ENCODE measurements around the gene TET1.
A peak's percentile ranks its signal among the peaks of the same experiment; 100 is the strongest.
"Not testable (repeated sequence)": the region's sequence is repeated elsewhere in the genome, so short reads cannot be mapped to it uniquely, and the experiment has no call there.

Gene TET1

DNA sequence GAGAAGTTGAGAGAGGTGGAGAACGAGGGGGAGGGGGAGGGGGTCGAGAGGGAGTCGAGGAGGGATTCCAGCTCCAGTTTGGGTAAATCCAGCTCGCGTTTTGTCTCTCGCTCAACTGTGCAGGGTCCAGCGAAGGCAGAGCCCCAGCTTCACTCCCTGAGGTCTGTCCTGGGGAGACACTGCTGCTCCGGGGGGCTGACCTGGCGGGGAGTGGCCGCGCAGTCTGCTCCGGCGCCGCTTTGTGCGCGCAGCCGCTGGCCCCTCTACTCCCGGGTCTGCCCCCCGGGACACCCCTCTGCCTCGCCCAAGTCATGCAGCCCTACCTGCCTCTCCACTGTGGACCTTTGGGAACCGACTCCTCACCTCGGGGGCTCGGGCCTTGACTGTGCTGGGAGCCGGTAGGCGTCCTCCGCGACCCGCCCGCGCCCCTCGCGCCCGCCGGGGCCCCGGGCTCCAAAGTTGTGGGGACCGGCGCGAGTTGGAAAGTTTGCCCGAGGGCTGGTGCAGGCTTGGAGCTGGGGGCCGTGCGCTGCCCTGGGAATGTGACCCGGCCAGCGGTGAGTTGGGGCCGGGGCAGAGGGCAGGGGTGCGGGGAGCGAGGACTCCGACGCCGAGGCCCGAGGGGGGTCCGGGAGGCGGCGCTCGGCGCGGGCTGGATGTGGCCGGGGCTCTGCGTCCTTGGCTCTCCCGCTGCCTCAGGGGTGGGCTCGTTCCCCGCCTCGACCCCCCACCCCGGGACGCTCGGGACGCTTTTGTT is at the start of gene TET1:
TSS of gene TET1 (plus strand) at position 152 of the 757 bp plus-strand sequence. CDS start 12,002 bp downstream, outside the sequence.
- DNase-seq (ENCODE audit: low spot score): no peak

DNA sequence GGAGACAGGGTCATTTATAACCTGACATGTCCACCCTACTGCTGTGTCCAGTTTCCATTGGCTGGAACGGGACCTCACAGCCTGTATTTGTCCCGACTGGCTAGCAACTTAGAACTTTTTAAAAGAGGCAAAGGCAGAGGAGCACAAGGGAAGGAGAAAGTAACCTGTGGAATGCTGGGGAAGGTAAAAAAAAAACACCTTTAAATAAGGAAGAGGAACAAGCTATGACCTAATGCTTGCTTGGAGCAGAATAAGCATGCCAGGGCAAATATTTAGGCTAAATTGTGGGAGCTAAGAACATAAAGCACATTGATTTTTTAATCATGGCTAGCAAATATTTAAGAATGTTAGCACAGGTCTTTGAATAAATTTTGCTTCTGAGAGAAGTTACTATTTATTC is 43.9 kb upstream of the TET1 start:
- DNase-seq (ENCODE audit: low spot score): not testable (repeated sequence)

DNA sequence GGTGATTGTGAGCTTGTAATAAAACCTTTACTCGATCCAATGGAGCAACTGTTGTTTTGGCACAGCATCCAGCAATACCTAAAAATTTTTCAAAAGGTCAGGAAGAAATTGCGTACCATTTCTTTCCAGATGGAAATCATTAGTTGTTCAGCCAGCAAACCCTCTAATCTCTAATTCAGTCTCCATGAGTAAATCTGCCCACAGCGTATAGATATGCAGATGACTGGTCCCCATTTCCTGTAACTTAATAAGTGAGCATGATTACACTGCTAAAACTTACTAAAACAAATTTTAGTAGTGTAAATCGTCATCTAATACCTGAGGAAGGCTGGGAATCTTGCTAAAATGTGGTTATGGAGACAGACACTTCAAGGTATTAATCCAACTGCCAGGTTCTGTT is 43.4 kb upstream of the TET1 start:
- DNase-seq (ENCODE audit: low spot score): no peak

DNA sequence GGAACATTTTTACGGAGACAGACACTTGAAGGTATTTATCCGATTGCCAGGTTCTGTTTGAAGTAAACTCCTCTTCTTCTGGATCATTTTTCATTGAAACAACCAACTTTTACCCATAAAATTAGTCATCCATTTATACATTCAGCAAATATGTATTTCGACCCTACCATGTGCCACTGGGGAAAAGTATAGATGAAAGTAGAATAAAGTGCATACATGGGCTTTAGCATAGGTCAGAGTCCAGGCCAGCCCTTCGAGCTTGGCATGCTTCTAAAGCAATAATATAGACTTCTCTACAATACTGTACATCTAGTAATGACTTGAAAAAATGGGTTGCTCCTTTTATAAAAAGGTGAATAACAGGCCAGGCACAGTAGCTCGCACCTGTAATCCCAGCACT is 42.9 kb upstream of the TET1 start:
- no peak for DNase-seq (ENCODE audit: low spot score)

DNA sequence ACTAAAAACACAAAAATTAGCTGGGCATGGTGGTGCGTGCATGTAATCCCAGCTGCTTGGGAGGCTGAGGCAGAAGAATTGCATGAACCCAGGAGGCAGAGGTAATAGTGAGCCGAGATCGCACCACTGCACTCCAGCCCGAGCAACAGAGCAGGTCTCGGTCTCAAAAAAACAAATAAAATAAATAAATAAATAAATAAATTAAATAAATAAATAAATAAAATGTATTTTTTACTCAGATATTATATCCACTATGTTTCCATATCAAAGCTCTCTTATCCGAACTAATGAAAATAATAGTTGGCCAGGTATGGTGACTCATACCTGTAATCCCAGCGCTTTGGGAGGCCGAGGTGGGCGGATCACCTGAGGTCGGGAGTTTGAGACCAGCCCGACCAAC is 41.5 kb upstream of the TET1 start:
- DNase-seq (ENCODE audit: low spot score): not testable (repeated sequence)

DNA sequence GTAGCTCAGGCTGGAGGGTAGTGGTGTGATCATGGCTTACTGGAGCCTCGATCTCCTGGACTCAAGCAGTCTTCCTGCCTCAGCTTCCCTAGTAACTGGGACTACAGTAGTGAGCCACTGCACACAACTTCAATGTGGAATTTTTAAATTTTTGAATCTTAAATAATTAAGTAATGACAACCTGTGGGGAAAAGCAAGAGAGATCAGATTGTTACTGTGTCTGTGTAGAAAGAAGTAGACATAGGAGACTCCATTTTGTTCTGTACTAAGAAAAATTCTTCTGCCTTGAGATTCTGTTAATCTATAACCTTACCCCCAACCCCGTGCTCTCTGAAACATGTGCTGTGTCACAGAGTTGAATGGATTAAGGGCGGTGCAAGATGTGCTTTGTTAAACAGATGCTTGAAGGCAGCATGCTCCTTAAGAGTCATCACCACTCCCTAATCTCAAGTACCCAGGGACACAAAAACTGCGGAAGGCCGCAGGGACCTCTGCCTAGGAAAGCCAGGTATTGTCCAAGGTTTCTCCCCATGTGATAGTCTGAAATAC is 34.6 kb upstream of the TET1 start:
- DNase-seq (ENCODE audit: low spot score): not testable (repeated sequence)

DNA sequence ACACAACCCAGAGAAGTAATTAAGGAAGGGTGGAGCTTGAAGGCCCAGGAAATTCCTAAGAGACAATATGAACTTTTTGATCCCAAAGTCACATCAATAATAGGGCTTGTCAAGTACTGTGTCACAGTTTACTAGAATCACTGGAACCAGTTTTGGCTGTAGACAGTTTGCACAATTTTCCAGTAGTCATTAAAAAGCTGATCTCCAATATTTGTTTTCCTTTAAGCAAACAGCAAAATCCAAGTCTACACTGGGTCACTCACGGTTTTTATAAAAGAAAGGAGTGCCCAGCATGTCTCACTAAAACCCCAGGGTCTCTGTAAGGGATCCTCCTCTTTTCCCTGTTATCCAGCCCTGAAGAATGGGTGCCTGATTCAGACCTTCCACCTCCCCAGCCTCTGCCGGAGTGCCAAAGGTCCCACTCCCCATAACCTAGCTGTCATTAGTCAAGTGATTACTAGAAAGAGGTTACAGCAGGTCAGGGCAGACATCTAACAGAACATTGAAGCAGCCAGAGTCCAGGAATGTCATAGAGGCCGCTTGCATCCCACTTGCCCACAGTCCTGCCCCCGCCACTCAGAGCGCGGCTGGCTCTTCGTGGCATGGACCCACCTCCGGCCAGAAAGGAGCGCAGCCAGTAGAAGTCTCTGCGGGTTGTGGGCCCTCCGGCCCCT is 33.4 kb upstream of the TET1 start:
- DNase-seq (ENCODE audit: low spot score): no peak

DNA sequence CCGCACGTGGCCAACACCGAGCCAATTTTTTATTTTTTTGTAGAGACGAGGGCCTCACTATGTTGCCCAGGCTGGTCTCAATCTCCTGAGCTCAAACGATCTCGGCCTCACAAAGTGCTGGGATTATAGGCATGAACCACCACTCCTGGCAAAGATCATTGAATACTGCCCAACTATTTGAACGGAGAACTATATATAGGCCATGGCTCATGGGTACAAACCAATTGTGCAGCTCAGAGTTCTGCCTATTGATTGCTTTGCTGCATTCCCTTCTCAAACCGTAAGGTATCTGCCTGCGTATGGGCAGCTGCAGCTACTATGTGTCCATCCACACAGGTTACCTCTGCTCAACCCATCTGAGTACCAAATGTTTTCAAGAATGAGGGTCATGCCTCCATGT is 23.2 kb upstream of the TET1 start:
- no peak for DNase-seq (ENCODE audit: low spot score)

DNA sequence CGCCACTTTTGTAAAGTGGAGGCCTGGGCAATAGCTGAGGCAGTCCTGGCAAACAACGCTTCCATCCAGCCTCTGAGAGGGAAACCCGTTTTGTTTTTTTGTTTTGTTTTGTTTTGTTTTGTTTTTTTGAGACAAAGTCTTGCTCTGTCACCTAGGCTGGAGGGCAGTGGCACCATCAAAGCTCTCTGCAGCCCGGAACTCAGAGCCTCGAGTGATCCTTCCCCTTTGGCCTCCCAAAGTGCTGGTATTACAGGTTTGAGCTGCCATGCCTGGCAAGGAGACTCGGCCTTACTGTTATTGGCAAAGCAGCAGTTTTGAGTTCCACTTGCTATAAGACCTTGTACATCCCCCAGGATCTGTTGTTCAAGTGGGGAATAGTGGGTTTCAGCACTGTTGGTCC is 22.3 kb upstream of the TET1 start:
- no peak for DNase-seq (ENCODE audit: low spot score)

DNA sequence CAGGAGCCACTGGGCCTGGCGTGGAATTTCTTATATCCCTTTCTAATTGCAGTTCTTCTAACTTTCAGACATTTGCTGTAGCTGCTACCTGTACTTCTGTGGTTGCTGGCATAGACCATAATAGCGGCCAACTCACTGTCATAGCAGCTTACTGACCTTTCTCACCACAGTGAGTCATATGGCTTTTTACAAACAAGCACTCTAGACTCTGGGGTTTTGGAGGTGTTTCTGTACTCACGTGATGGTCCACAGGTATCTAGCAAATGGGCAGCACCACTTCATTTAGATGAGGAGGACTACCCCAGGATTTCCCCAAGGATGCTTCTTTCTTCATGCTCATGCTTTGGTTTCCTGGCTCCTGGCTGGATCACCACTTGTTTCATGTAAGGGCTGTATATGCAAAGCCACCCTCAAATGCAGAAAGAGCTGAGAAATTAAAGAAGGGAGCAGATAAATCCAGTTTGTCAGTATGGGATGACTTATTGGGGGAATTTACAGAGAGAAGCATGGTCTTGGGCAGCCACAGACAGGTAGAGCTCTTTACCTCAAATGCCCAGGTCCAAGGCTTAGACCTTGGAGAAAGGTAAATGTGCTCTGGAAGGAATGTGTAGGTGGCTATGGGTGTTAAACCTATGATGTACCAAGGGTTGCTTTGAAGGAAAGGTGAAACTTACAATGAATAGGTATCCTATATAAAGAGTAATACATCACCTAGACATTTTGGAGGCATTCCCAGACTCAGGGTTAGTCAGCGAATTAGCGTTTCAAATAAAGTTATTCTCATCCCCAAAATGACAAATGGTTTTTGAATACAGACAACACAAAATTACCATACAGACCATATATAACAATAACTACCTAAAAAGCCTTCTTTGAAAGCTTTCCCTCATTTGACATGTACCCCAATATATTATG is 16.9 kb upstream of the TET1 start:
- DNase-seq (ENCODE audit: low spot score): no peak

DNA sequence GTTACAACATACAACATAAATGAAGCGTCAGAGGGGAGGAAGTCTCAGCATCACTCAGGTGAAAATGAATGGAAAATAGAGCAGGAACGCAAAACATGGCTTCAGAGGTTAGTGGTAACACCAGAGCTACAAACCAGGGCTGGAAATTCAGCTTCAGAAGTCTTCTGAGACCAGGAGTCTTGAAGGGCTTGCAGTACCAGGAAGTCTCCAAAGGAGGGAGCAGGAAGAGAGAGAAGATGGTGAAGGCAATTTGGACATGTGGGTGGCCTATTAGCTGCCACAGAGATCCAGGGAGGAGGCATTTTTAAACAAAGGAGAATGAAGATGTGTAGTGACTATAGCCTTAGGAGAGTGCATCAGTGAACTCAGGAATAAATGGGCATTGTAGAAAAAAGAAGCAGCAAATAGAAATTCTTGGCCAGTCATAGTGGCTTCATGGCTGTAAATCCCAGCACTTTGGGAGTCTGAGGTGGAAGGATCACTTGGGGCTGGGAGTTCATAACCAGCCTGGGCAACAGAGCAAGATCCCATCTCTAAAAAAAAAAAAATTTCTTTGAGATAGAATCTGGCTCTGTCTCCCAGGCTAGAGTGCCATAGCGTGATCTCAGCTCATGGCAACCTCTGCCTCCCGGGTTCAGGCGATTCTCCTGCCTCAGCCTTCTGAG is 9.3 kb upstream of the TET1 start:
- DNase-seq (ENCODE audit: low spot score): peak; percentile 84

DNA sequence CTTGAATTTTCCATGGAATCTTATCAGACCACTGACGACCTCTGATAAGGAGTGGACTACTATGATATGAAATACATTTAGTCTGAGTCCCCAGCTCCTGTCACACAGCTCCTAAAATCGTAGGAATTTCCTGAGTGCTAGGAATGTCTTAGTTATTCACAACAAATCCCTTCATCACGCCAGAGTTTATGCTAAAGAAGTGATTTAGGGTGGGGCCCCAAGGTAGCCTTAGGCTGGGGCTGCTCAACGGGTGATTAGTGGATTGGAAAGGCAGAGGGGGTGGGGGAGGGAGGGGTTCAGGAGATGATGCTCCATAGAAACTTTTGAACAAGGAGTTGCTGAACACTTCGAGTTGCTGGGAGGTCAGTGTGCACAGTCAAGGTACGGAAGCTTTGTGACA is 7.0 kb upstream of the TET1 start:
- no peak for DNase-seq (ENCODE audit: low spot score)

DNA sequence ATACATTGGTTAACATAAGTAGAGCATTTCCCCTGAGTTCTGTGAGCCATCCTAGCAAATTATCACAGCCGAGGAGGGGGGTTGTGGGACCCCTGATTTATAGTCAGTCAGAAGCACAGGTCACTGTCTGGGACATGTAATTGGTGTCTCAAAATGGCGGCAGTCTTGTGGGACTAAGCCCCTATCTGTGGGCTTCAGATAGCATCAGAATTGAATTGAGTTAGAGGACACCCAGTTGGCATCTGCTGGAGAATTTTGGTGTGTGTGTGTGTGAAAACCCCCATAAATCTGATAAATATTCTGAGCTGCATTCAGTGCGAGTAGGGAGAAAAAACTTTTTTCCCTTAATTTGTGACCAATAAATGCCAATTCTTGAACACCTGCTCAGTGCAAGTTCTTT is 6.5 kb upstream of the TET1 start:
- DNase-seq (ENCODE audit: low spot score): no peak

DNA sequence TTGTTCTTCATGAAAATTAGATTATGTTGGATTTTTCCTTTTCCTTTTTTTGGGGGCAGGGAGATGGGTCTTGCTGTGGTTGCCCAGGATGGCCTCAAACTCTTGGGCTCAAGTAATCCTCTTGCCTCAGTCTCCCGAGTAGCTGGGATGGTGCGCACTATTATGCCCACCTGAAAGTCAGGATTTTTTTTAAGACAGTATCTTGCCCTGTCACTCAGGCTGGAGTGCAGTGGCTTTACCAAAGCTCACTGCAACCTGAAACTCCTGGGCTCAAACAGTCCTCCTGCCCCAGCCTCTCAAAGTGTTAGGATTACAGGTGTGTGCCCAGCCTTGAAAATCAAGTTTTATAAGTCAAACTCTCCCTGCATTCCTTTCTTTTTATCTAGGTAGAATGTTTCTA is 1.7 kb upstream of the TET1 start:
- DNase-seq (ENCODE audit: low spot score): no peak

DNA sequence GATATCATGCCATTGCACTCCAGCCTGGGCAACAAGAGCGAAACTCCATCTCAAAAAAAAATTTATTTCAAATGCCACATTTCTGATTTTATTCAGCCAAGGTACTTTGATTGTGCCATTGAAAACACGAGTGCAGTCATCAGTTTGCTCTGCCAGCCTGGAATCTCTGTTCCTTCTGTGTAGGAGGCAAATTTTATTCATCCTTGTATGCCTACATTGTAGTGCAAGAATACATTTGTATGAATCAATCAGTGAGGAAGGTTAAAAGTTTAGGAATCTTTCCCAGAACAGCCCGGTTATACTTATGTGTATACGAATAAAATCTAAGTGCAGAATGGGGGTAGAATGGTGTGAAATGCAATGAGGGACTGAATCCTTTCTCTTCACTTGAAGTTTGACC is 886 bp upstream of the TET1 start:
- DNase-seq (ENCODE audit: low spot score): no peak

DNA sequence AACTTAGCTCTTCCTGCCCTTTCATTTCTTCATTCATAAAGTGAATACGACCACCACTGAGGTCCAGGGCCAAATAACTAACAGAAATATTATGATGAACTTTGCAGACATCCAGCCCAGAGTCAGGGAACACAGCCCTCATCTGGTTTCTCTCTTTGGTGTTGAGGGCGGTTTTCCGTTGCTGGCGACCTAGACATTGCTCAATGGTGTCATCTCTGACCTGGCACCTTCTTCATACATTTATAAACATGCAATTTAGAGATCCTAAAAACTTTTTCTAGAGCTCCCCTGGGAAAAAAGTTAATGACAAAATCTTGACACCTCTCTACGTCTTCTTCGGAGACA is 324 bp upstream of the TET1 start:
- no peak for DNase-seq (ENCODE audit: low spot score)

DNA sequence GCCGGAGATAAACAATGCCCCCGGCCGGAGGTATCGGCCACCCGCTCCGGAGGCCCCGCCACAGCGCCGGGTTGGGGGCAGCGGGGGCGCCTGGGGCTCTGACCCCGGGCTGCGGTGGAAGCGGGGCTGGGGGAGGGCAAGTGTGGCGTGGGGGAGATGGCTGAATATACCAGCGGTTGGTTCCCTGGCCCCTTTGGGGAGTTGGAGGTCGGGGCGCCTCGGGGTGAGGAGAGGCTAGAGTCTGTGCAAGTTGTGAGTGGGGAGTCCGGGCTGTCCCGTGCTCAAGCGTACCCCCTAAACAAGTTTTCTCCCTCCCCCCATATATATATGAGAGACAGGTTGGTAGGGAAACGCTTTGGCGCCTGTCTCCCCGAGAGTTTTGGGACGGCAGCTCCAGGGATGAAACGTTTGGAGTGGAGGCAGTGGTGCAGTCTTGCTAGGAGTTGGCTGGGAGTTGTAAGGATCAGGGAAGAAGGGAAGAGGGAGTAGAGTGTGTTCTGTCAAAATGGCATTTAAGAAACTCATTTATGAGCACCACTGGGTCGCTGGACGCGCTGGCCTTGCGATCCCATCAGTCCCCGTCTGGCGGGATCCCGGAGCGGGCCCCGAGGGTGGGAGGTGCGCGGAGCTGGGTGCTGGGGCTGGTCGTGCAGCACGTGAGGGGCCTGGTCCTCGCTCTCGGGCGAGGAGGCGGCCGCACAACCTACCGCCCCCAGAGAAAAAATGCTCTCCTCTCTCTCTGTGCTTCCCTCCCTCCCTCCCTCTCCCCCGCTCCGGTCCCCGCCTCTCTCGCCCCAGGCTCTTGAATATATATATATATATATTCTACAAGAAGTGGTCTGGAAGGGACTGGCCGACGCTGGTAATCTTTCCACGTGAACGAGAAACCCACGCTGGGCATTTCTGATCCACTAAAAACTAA is 1.1 kb downstream of the TET1 start:
- no peak for DNase-seq (ENCODE audit: low spot score)

DNA sequence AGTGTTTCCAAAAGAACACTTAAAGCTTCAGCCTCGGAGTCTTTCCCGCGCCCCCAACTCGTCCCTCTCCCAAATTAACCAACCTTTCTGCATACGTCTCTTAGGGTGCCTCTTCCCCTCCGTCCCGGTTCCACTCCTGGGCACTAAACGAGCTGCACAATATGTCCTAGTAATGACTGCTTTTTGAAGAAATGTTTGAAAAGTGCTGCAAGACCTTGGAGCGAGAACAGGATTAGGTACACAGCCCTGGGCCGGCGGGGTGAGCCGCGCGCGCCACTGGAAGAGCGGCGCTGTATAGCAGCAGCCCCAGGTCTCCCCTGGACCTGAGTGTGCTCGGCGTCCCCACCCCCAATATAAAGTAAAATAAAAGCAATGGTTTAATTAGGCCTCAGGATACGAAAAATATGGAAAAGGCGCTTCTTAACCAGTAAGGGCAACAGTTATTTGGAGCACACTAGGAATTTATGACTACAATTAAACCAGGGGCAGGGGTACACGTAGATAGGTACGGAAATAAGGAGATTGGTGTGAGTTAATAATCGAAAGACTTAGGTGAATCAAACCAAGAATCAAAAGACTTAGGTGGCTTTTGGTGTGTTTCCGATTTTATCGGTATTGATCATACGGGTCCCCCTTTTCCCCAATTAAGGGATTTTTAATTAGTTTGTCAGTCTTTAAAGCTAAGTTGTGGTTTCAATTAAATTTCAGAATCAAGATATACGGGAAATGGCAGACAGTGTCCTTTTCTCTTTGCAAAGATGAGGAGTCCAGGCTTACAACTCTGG is 1.9 kb downstream of the TET1 start:
- DNase-seq (ENCODE audit: low spot score): no peak

DNA sequence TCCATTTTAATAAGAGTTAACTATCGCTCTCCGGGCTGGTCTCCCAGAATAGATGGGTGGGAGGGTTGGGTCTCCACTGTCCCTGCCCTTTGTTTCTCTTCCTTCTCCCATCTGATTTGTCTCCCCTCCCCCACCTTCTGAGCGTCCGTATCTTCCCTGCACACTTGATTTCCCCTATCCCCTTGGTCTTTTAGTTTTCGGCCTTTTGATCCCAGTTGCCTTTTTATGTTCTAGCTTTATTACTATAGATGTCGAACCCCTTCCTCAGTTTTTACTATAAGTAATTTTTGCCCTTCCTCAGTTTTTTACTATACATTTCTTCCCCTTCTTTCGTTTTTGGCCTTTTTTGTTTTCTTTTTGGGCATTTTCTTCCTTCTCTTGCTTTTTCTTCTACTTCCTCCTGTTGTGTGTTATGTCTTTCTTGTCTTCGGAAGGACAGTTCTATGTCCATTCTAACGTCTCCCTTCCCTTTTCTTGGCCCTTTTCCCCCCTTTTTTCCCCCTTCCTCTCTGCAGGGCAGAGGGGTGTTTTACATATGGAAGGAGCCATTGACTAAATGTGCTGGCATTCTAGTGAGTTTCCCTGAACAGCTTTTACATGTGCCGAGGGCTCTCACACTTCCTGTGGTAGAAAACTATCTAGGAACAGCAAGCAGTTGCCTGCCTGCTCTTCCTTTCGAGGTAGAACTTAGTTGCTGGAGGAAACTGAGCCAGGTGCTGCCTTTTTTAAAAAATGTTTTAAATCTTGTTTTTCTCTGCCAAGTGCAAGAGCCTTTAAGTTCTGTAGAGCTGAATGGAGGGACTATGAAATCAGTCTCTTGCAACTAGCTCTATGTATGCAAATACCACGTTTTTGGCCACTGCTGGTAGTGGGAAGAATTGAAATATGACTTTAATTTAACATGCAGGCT is 2.8 kb downstream of the TET1 start:
- DNase-seq (ENCODE audit: low spot score): no peak
